ENCODE data around the gene FAM174B. TPM values are rescaled to one million over a fixed set of nuclear protein-coding genes. Genes with fewer than 3 reads are reported as not detected.

FAM174B gene
- total and polyA plus RNA-seq, 2 experiments from 2014 or later = 15.0 to 21.8 TPM

GRCh38 chr15:92580521-92580920 lies 75.1 kb downstream of the FAM174B start:
- no peak for DNase-seq (ENCODE audit: low spot score)
- H3F3A ChIP-seq (replicated peaks; ENCODE audit: low read depth) = no peaks in the 10 kb centered on the region
- no peak overlapping the region for H3K4me2 ChIP-seq
- H3K9me2 ChIP-seq (ENCODE audit: insufficient read depth) = peaks cover 11% of the 10 kb centered on the region
- H3K36me3 ChIP-seq (ENCODE audit: insufficient read depth) = no peaks in the 10 kb centered on the region
- H4K20me1 ChIP-seq (replicated peaks; ENCODE audit: insufficient read depth) = no peaks in the 10 kb centered on the region
- no peaks in the 10 kb centered on the region for H3K27me3 ChIP-seq (ENCODE audit: insufficient read depth)
- H3K4me1 ChIP-seq (ENCODE audit: insufficient read depth) = no peaks in the 10 kb centered on the region
- H3K27me3 Mint-ChIP-seq (ENCODE audit: insufficient read depth, low read depth, poor library complexity) = peaks cover 5% of the 10 kb centered on the region
- H3K79me2 ChIP-seq (replicated peaks; ENCODE audit: insufficient read depth) = no peaks in the 10 kb centered on the region
- no peaks in the 10 kb centered on the region for H3K4me1 Mint-ChIP-seq
- peaks cover 21% of the 10 kb centered on the region for H3K9me3 Mint-ChIP-seq
- no peak overlapping the region for H3K27ac ChIP-seq (ENCODE audit: low read depth)
- no peak overlapping the region for H3K4me3 Mint-ChIP-seq
- H3K36me3 Mint-ChIP-seq (ENCODE audit: low read depth) = peaks cover 8% of the 10 kb centered on the region; the same call in 2 of the 3 replicates
- H3K27ac Mint-ChIP-seq = no peak overlapping the region
- TF ChIP-seq JUNB (IDR thresholded peaks at IDR 0.05; ENCODE audit: unreplicated experiment) (no peak), CREB1 (CRISPR knock-in tag; IDR thresholded peaks at IDR 0.05; ENCODE audit: low read depth) (no peak), ZNF462 (CRISPR knock-in tag; IDR thresholded peaks at IDR 0.05) (no peak), CTCF (conservative IDR thresholded peaks at IDR 0.05; ENCODE audit: low read depth in 2 of 2) (no peak), ETS1 (IDR thresholded peaks at IDR 0.05) (no peak)
- TF ChIP-seq, protein P1, sequence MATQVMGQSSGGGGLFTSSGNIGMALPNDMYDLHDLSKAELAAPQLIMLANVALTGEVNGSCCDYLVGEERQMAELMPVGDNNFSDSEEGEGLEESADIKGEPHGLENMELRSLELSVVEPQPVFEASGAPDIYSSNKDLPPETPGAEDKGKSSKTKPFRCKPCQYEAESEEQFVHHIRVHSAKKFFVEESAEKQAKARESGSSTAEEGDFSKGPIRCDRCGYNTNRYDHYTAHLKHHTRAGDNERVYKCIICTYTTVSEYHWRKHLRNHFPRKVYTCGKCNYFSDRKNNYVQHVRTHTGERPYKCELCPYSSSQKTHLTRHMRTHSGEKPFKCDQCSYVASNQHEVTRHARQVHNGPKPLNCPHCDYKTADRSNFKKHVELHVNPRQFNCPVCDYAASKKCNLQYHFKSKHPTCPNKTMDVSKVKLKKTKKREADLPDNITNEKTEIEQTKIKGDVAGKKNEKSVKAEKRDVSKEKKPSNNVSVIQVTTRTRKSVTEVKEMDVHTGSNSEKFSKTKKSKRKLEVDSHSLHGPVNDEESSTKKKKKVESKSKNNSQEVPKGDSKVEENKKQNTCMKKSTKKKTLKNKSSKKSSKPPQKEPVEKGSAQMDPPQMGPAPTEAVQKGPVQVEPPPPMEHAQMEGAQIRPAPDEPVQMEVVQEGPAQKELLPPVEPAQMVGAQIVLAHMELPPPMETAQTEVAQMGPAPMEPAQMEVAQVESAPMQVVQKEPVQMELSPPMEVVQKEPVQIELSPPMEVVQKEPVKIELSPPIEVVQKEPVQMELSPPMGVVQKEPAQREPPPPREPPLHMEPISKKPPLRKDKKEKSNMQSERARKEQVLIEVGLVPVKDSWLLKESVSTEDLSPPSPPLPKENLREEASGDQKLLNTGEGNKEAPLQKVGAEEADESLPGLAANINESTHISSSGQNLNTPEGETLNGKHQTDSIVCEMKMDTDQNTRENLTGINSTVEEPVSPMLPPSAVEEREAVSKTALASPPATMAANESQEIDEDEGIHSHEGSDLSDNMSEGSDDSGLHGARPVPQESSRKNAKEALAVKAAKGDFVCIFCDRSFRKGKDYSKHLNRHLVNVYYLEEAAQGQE (IDR thresholded peaks at IDR 0.05; ENCODE audit: unreplicated experiment) = no peak
- no peak overlapping the region for H3K4me3 ChIP-seq
- H2AFZ ChIP-seq = no peak overlapping the region
- ATAC-seq = no peak

All from GM23338 (cell line).